Measurements from ENCODE around the gene AFF4.
"Not testable (repeated sequence)": the region's sequence is repeated elsewhere in the genome, so short reads cannot be mapped to it uniquely, and the experiment has no call there.

GRCh38 chr5:133008455-133008854, 45.0 kb upstream of the AFF4 start:
- not testable (repeated sequence) for TF ChIP-seq CTCF (conservative IDR thresholded peaks at IDR 0.05; ENCODE audit: low read depth in 2 of 2); EZH2 (IDR thresholded peaks at IDR 0.05; ENCODE audit: low read depth, unreplicated experiment); POLR2AphosphoS5 (IDR thresholded peaks at IDR 0.05; ENCODE audit: low read depth); REST (IDR thresholded peaks at IDR 0.05; ENCODE audit: unreplicated experiment)

Measured in GM23338 (cell line).